Measurements from ENCODE around the gene CLK3.
A peak's percentile ranks its signal among the peaks of the same experiment; 100 is the strongest.

The CLK3 gene

DNA sequence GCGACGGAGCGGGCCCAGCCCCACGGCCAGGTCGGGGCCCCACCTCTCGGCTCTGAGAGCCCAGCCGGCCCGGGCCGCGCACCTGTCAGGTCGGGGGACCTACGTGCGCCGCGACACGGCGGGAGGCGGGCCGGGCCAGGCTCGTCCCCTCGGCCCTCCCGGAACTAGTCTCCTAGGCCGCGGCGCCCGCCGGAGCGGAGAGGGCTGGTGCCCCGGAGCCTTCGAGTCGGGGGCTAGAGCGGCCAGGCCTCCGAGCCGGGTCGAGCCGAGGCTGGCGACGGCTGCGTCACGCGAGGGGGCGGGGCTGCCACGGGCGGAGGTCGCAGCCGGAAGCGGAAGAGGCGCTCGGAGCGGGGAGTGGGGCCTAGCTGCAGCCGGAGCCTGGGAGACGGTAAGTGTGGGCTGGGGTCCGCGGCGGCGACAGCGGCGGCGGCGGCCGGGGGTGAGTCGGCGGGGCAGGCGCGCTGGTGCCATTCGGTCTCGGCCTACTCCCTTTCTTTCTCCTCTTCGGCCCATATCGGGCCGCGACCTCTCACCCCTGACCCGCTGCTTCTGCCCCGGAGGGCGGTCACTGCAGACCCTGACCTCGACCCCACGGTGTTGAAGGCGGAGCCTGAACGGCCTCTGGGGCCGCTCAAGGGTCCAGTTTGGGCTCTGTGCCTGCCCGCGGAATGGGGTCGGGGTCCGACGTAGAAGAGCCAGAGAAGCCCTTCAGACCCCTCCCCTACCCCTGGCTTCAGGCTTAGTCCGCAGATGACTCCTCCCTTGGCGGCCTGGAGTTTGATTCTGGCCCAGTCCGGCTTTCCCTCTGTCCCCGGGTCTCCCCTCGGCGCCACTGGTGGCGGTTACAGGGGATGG is at the start of gene CLK3:
Gene CLK3 (plus strand): TSS at position 329 of the 858 bp plus-strand sequence. CDS start 3,361 bp downstream, outside the sequence.
- TF ChIP-seq SUZ12 (IDR thresholded peaks at IDR 0.05; ENCODE audit: extremely low read depth, insufficient read depth, insufficient read length), result no peak
- no peak for TF ChIP-seq ZNF274 (IDR thresholded peaks at IDR 0.05; ENCODE audit: low read depth, low read length)
- no peak for TF ChIP-seq YY1 (IDR thresholded peaks at IDR 0.05; ENCODE audit: insufficient read depth, insufficient read length)
- peak; percentile 96 for DNase-seq (ENCODE audit: low read depth, low spot score)
- H3K9ac ChIP-seq (ENCODE audit: insufficient read length, low read depth), result peak within 1 kb of the TSS; percentile 97
- peaks cover 8% of the 10 kb centered on the region for H3K4me1 ChIP-seq (ENCODE audit: insufficient read depth, insufficient read length)
- H3K4me3 ChIP-seq (ENCODE audit: insufficient read length, low read depth), result peak within 1 kb of the TSS; percentile 98
- no peaks in the 10 kb centered on the region for H3K9me3 ChIP-seq (ENCODE audit: insufficient read depth, low read length)
- H3K27me3 ChIP-seq (ENCODE audit: insufficient read depth, insufficient read length), result peaks cover 12% of the 10 kb centered on the region
- H3K36me3 ChIP-seq (ENCODE audit: insufficient read depth, insufficient read length, low read length), result peaks cover 37% of the 10 kb centered on the region

DNA sequence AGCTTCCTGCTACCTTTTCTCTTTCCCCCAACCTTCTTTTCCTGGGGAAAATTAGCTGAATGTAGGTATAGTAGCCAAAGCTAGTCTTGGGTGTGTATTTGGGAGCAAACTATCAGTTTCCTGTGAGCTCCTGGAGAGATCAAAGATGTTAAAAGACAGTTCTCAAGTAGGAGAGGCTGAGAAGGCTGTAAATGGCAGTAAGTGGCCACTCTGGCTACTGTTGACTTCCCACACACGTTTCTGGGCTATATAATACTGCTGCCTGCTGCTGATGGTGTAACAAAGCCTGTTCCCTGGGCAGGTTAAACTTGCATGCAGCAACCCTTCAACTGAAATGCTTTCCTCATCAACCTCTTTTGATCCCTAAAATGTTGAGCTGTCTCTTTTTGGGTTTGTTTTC is 47.0 kb upstream of the CLK3 start:
- TF ChIP-seq SUZ12 (IDR thresholded peaks at IDR 0.05; ENCODE audit: extremely low read depth, insufficient read depth, insufficient read length) (no peak), YY1 (IDR thresholded peaks at IDR 0.05; ENCODE audit: insufficient read depth, insufficient read length) (no peak), ZNF274 (IDR thresholded peaks at IDR 0.05; ENCODE audit: low read depth, low read length) (no peak)
- H3K4me1 ChIP-seq (ENCODE audit: insufficient read depth, insufficient read length), result no peaks in the 10 kb centered on the region
- H3K36me3 ChIP-seq (ENCODE audit: insufficient read depth, insufficient read length, low read length), result peaks cover 66% of the 10 kb centered on the region
- no peak overlapping the region for H3K4me3 ChIP-seq (ENCODE audit: insufficient read length, low read depth)
- DNase-seq (ENCODE audit: low read depth, low spot score), result no peak
- H3K9ac ChIP-seq (ENCODE audit: insufficient read length, low read depth), result no peak overlapping the region
- no peaks in the 10 kb centered on the region for H3K9me3 ChIP-seq (ENCODE audit: insufficient read depth, low read length)
- H3K27me3 ChIP-seq (ENCODE audit: insufficient read depth, insufficient read length), result no peaks in the 10 kb centered on the region

DNA sequence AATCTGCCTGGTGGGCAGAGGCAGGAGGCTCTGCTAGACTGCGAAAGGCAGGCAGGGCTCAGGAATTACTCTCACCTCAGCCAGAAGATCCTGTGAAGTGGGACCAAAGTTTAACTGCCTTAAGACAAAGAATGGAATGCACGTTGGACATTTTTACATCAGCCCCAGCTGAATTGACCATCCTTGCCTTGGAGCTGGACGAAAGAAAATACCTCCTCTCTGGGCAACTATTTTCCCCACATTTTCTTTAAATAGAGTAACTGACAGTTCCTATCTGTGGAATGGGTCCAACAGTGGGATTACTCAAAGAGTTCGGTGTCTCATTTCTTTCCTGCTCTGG is 45.9 kb upstream of the CLK3 start:
- no peak overlapping the region for H3K9ac ChIP-seq (ENCODE audit: insufficient read length, low read depth)
- H3K36me3 ChIP-seq (ENCODE audit: insufficient read depth, insufficient read length, low read length), result peaks cover 73% of the 10 kb centered on the region
- TF ChIP-seq ZNF274 (IDR thresholded peaks at IDR 0.05; ENCODE audit: low read depth, low read length), result no peak
- TF ChIP-seq YY1 (IDR thresholded peaks at IDR 0.05; ENCODE audit: insufficient read depth, insufficient read length), result no peak
- TF ChIP-seq SUZ12 (IDR thresholded peaks at IDR 0.05; ENCODE audit: extremely low read depth, insufficient read depth, insufficient read length), result no peak
- no peaks in the 10 kb centered on the region for H3K4me1 ChIP-seq (ENCODE audit: insufficient read depth, insufficient read length)
- DNase-seq (ENCODE audit: low read depth, low spot score), result no peak
- no peak overlapping the region for H3K4me3 ChIP-seq (ENCODE audit: insufficient read length, low read depth)
- no peaks in the 10 kb centered on the region for H3K27me3 ChIP-seq (ENCODE audit: insufficient read depth, insufficient read length)
- H3K9me3 ChIP-seq (ENCODE audit: insufficient read depth, low read length), result no peaks in the 10 kb centered on the region

DNA sequence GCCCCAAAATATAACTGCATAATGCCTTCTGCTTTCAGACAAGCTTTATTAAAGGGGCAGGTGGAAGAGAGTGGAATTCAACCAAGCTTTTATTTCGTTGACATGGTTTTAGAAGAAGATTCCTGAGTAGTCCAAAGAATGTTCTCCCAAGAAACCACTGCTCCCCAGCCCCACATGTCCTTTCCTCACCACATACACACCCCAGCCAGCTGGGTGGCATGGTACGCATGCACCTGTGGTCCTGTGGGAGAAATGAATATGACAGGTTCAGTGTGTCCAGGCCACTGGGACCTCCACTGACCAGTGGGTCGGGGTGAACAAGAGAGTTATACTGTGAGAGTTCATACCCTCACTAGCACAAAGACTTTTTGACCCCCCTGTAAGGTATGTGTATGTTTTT is 44.4 kb upstream of the CLK3 start:
- no peak for DNase-seq (ENCODE audit: low read depth, low spot score)
- no peaks in the 10 kb centered on the region for H3K4me1 ChIP-seq (ENCODE audit: insufficient read depth, insufficient read length)

DNA sequence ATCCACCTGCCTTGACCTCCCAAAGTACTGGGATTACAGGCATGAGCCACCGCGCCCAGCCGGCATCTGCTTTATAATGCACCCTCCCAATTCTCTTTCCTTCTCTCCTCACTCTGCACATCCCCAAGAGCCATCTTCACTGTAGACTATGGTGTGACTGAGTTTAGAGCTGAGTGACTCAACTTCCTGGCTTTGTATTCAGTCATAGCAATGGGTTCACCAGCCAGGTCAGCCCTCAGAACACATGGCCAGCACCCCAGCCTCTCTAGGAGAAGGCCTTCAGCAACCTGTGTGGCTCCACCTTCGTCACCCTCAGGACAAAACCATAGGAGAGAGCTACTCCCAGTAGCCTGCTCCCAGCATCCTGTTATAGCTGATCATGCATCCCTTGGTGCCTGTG is 41.6 kb upstream of the CLK3 start:
- H3K4me1 ChIP-seq (ENCODE audit: insufficient read depth, insufficient read length), result no peaks in the 10 kb centered on the region
- H3K4me3 ChIP-seq (ENCODE audit: insufficient read length, low read depth), result no peak overlapping the region
- no peak for DNase-seq (ENCODE audit: low read depth, low spot score)
- H3K27me3 ChIP-seq (ENCODE audit: insufficient read depth, insufficient read length), result no peaks in the 10 kb centered on the region
- no peak overlapping the region for H3K9ac ChIP-seq (ENCODE audit: insufficient read length, low read depth)
- H3K9me3 ChIP-seq (ENCODE audit: insufficient read depth, low read length), result no peaks in the 10 kb centered on the region
- H3K36me3 ChIP-seq (ENCODE audit: insufficient read depth, insufficient read length, low read length), result peaks cover 91% of the 10 kb centered on the region
- TF ChIP-seq ZNF274 (IDR thresholded peaks at IDR 0.05; ENCODE audit: low read depth, low read length), result no peak
- TF ChIP-seq SUZ12 (IDR thresholded peaks at IDR 0.05; ENCODE audit: extremely low read depth, insufficient read depth, insufficient read length), result no peak

More for the DNA sequence above, 44.4 kb upstream of the CLK3 start:
- no peak for TF ChIP-seq ZNF274 (IDR thresholded peaks at IDR 0.05; ENCODE audit: low read depth, low read length)
- TF ChIP-seq YY1 (IDR thresholded peaks at IDR 0.05; ENCODE audit: insufficient read depth, insufficient read length), result no peak
- TF ChIP-seq SUZ12 (IDR thresholded peaks at IDR 0.05; ENCODE audit: extremely low read depth, insufficient read depth, insufficient read length), result no peak
- Histone ChIP-seq H3K36me3 (ENCODE audit: insufficient read depth, insufficient read length, low read length) (peaks cover 83% of the 10 kb centered on the region), H3K9ac (ENCODE audit: insufficient read length, low read depth) (no peak overlapping the region), H3K27me3 (ENCODE audit: insufficient read depth, insufficient read length) (no peaks in the 10 kb centered on the region), H3K4me3 (ENCODE audit: insufficient read length, low read depth) (no peak overlapping the region), H3K9me3 (ENCODE audit: insufficient read depth, low read length) (no peaks in the 10 kb centered on the region)

DNA sequence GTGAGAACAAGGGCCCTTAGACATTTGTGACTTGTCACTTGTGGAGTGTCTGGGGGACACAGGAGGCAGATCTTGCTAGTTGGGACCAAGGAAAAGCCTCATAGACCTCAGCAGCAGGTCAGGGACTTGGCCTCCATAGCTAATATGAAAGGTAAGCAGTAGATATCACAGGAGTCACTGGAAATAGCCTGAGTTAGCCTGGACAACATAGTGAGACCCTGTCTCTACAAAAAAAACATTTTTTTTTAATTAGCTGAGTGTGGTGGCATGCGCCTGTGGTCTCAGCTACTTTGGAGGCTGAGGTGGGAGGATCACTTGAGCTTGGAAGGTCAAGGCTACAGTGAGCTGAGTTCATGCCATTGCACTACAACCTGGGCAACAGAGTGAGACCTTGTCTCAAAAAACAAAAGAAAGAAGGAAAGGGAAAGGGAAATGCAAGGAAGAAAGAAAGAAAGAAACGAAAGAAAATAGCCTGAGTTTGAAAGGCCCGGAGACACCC is 37.1 kb upstream of the CLK3 start:
- no peak overlapping the region for H3K9ac ChIP-seq (ENCODE audit: insufficient read length, low read depth)
- no peaks in the 10 kb centered on the region for H3K4me1 ChIP-seq (ENCODE audit: insufficient read depth, insufficient read length)
- DNase-seq (ENCODE audit: low read depth, low spot score), result no peak
- H3K36me3 ChIP-seq (ENCODE audit: insufficient read depth, insufficient read length, low read length), result peaks cover 81% of the 10 kb centered on the region
- no peaks in the 10 kb centered on the region for H3K27me3 ChIP-seq (ENCODE audit: insufficient read depth, insufficient read length)
- no peak overlapping the region for H3K4me3 ChIP-seq (ENCODE audit: insufficient read length, low read depth)
- no peaks in the 10 kb centered on the region for H3K9me3 ChIP-seq (ENCODE audit: insufficient read depth, low read length)
- no peak for TF ChIP-seq YY1 (IDR thresholded peaks at IDR 0.05; ENCODE audit: insufficient read depth, insufficient read length)
- TF ChIP-seq ZNF274 (IDR thresholded peaks at IDR 0.05; ENCODE audit: low read depth, low read length), result no peak
- TF ChIP-seq SUZ12 (IDR thresholded peaks at IDR 0.05; ENCODE audit: extremely low read depth, insufficient read depth, insufficient read length), result no peak

DNA sequence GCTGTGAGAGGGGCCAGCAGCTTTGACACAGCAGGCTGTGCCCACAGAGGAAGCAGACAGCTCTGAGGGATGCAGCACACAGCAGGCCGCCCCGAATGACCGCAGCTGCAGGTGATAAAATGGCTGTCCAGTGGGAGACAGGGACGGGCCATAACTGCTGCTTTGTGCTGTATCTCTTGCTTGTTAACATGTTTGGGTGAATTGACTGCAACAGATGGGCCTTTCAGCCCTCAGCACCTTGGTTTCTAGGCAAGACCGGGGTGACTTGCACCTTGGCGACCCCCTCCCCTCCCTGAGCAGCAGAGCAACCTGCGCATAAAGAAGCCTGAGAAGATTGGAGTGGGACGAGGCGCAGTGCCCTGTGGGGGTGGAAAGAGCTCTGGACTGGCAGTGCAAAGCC is 36.6 kb upstream of the CLK3 start:
- H3K4me3 ChIP-seq (ENCODE audit: insufficient read length, low read depth), result no peak overlapping the region
- H3K9ac ChIP-seq (ENCODE audit: insufficient read length, low read depth), result no peak overlapping the region
- no peaks in the 10 kb centered on the region for H3K27me3 ChIP-seq (ENCODE audit: insufficient read depth, insufficient read length)
- H3K9me3 ChIP-seq (ENCODE audit: insufficient read depth, low read length), result no peaks in the 10 kb centered on the region
- DNase-seq (ENCODE audit: low read depth, low spot score), result no peak
- peaks cover under 1% of the 10 kb centered on the region for H3K4me1 ChIP-seq (ENCODE audit: insufficient read depth, insufficient read length)
- H3K36me3 ChIP-seq (ENCODE audit: insufficient read depth, insufficient read length, low read length), result peaks cover 79% of the 10 kb centered on the region
- no peak for TF ChIP-seq YY1 (IDR thresholded peaks at IDR 0.05; ENCODE audit: insufficient read depth, insufficient read length)
- TF ChIP-seq ZNF274 (IDR thresholded peaks at IDR 0.05; ENCODE audit: low read depth, low read length), result no peak
- no peak for TF ChIP-seq SUZ12 (IDR thresholded peaks at IDR 0.05; ENCODE audit: extremely low read depth, insufficient read depth, insufficient read length)

Data from NT2/D1 (cell line).